Skeletal muscle cell (primary cell): ENCODE measurements around the gene DUOX1.

Experiments used
- DNase-seq: peaks from one replicate; pipeline ENCODE4 v3.0.0-alpha.2; 2010; ENCODE audit warnings: low read depth
- H3K4me3 ChIP-seq: 2 replicates; pipeline ENCODE4 v1.5.1; 2011; ENCODE audit warnings: low read depth, mild to moderate bottlenecking, control low read depth, low read length, moderate library complexity

The DUOX1 gene

DNA sequence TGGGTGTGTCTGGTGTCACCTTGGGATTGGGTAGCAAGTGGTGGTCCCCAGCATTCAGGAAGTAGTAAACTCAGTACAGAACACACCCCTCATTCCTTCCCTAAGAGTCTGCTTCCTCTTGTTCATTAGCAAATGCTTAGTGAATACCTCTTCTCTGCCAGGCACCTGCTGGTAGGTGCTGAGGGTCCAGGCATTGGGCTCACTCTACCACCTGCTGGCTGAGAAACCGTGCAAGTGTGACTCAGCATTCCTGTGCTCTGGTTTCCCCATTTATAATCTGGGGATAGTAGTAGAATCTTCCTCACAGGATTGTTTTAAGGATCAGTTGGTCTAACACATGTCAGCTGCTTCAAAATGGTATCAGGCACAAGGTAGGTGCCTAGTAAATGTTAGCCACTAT is 53.2 kb downstream of the DUOX1 start:
- no peak for DNase-seq

DNA sequence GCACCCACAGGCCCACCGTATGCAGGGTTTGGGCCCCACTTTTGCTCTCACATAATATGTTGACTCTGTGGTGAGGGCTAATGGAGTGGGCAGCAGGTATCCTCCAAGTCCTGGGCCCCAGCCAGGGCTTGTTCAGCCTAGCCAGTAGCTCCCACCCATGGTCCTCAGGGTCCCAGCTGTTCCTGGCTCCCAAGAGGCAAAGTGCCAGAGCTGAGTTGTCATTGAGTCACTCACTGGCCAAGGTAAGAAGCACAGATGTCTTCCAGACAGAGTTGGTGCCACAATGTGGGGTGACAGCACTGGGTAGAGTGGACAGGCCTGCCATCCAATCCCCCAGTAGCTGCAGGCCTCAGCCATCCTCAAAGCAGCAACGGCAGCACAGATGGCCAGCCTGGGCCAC is 53.7 kb downstream of the DUOX1 start:
- no peak overlapping the region for H3K4me3 ChIP-seq
- no peak for DNase-seq

More for the DNA sequence above, 53.2 kb downstream of the DUOX1 start:
- no peak overlapping the region for H3K4me3 ChIP-seq

DNA sequence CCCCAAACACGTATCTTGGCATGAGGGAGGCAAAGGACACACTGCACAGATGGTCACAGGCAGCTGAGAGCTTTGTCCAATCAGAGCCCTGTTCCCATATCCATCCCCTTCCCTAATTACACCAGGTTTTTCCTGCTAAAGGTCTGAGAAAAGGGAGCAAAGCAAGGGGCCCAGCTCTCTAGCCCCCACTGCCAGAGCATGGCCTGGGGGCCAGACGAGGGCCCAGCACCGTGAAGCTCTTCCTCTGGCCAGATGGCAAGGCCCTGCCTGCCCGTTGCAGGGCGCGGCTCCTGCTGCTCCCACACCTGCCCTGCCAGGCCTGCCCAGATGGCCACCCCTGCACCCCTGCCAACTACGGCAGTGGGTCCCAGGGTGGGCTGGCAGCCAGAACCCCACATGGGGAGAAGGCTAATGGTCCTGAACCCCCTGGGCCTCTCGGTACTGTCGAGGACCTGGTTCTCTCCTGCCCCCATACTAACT is 54.8 kb downstream of the DUOX1 start:
- H3K4me3 ChIP-seq, result no peak overlapping the region
- no peak for DNase-seq

DNA sequence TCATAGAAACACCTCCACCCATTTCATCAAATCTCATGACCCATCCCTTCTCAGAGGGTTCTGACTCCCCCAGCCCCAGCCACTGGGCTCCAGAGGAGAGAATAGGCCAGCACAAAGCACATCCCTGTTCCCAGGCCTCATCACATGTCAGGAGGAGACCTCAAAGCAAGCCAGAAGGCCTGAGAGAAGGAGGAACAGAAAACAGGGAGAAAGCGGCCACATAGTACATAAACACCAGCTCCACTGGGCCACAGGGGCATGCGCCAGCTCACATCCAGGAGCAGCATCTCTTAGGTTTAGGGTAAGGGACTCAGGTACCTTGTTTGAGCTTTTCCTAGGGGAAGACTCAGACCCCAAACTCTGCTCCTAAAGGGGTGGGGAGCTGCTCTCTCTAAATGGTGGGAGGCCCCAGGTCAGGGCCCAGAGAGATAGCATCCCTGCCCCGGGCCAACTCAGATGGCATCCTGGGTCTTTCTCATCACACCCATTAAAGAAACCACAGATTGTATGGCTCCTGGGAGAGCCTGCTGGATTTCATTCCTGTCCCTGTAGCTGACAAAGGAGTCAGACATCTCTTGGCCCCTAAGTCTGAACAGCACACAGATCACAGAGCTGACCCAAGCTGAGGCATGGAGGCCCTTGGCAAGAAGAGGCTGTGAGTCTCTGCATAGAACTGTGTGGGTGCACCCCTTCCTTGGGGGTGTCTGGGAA is 55.4 kb downstream of the DUOX1 start:
- H3K4me3 ChIP-seq, result no peak overlapping the region
- DNase-seq, result no peak

DNA sequence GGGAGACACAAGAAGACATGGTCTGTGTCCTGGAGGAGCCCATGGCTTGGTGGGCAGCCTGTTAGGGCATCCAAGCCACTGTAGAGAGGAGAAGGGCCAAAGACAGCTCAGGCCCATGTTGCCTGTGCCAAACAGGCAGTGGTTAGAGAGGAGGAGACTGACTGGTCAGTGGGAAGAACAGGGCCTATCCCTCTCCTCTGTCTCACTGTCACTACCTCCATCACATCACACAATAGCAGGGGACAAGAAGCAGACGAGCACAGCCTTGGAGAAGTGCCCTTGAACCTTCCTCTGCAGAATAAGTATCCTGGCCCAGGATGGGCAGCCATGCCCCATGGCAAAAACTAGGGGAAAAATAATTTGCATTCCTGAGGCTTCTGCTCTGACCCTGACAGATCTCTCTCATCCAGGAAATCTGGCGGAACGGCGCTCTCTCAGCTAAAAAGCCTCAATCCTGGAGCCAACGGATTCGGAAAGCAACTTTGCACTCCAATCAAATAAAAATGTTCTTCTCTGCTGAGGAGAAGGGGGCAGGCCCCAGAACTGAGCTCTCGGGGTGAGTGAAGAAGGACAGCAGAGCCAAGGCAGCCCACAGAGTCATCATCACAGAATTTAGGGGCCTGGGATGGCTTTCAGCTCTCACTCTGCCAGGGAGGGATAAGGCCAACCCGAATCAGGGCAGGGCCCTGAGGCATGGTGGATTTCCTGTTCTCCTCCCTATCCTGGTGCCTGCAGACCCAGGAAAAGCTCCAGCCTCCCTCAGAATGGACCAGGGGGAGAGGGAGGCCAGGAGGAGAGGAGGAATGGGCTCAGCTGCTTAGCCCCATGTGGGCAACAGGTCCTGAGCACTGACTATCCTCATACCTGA is 56.3 kb downstream of the DUOX1 start:
- no peak for DNase-seq
- peak overlapping the region; percentile 71 for H3K4me3 ChIP-seq

DNA sequence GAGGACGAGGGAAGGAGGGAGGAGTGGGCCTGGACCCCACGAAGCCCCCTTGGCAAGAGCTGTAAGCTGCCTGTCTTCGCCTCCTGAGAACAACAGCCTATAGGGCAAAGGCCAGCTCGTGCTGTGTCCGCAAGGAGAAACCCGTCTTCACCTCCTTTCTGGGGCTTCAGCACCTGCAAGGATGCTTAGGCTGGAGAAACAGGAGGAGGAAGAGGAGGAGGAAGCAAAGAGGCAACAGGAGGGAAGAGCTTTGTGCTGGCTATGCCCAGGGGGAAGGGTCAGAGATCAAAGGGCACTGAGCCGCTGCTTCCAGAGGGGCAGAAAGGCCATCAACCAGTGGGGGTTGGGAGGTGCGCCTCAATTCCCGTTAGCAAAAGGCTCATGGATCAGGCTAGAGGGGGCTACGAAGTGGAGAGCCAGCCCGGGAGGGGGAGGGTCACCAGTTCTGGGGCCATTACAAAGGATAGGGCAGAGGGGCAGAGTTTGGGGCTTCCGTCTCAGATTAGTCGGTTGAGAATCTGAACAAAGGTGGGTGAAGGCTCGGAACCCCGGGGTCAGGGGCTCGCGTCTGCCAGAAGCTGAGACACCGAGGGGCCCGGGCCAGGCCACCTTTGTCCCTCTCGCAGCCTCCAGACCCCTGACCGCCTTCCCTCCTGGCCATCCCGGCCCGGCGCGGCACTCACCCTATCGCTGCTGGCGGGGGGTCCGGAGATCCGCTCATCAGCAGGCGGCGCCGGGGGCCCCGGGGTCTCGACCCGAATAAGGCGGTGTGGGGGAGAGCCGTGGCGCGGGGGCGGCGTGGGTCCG is 57.2 kb downstream of the DUOX1 start:
- H3K4me3 ChIP-seq, result peak overlapping the region; percentile 71
- DNase-seq, result no peak

DNA sequence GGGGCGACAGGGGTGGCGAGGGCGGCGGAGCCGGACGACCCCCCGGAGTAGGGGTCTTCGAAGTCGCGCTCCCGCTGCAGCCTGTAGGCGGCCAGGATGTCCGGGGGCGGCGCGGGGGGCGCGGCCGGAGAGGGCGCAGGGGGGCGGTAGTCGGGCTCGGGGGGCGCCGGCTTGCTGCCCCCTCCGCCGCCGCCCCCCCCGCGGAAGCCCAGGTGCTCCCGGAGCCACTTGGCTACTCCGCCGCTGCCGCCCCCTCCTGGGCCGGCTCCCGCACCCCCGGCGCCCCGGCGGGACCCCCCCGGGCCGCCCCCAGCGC is 57.7 kb downstream of the DUOX1 start:
- DNase-seq, result no peak
- peak overlapping the region; percentile 71 for H3K4me3 ChIP-seq

DNA sequence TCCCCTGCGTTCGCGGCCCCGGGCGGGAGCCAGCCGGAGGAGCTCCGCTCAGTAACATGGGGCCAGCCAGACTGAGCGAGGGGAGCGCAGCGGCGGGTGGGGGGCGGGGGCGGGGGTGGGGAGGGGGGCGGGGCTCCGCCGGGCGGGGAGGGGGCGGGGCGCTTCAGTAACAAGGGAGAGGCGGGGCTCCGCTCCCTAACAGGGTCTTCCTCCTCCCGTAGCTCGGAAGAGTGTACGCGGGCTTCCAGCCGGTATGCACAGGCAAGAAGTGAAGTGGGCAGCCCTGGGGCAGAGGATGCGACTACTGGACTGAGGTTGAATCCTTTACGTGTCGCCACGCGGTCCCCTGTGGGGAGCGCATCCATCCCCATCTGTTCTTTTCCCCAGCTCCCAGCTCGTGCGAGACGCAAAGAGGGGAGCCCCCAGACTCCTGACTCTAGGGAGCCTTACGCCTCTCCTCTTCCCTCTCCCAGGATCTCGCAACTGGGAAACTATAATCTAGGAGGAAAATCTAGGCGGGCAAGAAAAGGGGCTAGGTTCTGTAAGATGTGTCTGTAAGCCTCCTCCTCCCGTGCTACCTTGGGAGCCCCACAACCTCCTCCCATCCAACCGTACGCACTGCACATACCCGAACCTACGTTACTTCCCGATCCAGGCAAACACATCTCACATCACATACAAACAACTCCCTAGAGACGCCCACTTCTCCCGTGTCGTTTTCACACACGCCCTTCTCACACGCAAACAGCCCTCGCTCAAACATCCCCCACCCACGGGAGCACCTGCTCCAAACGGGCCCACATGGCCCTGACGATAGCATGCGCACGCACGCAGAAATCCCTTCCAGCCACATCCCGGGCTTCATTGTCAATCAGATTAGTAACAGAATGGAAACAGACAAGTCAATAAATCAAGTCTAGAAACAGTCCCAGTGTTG is 58.4 kb downstream of the DUOX1 start, which contains the start of gene SHF:
Gene SHF, minus strand, starts transcription at position 73 of the 937 bp plus-strand sequence. Its CDS starts 15 bp downstream, at position 58.
- peak within 1 kb of the TSS; percentile 71 for H3K4me3 ChIP-seq
- DNase-seq, result no peak

DNA sequence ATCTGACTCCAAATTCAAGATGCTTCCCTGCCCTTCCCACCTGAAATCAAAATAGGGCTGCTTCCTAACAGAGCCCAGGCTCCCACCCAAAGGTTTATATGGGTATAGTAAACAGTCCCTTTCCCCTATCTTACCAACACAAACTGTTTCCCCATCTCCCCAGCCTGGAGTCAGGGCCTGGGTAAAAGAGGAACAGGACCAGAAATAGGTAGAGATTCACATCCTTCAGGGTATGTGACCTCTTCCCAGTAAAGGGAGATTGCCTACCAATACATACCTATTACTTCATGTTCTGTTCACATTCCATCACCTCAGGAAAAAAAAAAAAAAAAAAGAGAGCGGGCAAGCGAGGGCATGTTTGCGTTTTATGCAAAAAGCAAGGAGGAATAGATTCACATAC is 67.7 kb downstream of the DUOX1 start:
- no peak overlapping the region for H3K4me3 ChIP-seq
- no peak for DNase-seq

DNA sequence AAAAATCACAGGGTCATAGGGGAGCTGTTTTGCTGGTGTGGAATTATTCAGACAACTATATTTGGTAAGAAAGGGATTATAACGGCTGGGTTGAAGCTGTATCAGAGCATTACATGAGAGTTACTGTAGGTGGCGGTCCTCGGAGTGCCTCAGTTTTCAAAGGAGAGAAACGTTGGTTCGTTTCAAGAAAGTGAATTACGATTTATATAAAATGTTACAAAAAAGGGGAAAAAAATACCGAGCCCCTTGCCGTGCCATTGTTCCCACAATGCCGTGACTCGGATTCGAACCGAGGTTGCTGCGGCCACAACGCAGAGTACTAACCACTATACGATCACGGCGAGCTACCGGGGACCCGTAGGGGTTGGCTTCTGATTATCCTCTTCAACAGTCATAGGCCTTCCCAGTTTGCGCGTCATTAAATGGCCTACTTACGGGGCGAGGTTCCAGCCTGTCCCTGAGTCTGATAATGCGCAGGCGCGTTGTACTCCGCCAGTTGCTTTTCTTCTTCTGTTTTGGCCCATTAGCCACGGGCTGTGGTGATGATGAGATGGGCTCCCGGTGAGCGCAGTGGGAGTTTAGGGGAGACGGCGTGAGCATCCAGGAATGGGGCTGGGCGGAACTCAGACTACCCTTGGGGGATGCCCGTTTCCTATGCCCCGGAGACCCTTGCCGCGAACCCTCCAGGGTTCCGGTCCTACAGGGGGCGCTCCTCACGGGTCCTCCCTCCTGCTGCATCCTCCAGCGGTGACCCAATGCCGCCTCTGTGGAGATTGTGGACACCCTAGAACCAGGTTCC is 68.7 kb downstream of the DUOX1 start:
- H3K4me3 ChIP-seq, result peak overlapping the region; percentile 71
- DNase-seq, result peak; percentile 91

DNA sequence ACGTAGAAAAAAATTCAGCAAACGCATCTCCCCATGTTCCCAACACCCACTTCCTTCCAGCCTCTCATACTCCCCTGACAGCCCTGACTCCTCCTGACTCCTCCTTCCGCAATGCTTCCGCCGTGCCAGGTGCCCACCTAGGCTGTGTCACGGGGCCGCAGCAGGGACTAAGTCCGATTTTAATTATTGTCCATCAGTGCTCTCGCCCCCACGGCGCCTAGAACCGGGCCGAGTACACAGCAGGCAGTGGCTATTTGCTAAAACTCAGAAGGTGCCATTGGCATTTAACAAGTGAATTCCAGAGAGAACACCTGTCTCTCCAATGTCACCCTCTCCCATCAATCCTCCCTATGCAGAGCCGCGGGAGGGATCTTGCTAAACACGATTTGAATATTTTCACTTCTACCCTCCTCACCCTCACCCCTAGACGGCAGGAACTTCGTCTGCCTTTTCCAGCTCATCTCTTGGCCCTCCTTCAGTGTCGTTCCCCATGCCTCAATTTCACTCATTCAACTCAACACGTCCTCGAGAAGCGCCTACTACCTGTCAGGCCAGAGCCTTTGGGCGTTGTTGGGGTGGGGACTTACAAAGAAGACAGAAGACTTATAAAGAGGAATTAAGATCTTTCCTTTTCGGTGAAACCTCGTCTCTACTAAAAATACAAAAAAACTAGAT is 69.5 kb downstream of the DUOX1 start:
- peak overlapping the region; percentile 71 for H3K4me3 ChIP-seq
- DNase-seq, result no peak

DNA sequence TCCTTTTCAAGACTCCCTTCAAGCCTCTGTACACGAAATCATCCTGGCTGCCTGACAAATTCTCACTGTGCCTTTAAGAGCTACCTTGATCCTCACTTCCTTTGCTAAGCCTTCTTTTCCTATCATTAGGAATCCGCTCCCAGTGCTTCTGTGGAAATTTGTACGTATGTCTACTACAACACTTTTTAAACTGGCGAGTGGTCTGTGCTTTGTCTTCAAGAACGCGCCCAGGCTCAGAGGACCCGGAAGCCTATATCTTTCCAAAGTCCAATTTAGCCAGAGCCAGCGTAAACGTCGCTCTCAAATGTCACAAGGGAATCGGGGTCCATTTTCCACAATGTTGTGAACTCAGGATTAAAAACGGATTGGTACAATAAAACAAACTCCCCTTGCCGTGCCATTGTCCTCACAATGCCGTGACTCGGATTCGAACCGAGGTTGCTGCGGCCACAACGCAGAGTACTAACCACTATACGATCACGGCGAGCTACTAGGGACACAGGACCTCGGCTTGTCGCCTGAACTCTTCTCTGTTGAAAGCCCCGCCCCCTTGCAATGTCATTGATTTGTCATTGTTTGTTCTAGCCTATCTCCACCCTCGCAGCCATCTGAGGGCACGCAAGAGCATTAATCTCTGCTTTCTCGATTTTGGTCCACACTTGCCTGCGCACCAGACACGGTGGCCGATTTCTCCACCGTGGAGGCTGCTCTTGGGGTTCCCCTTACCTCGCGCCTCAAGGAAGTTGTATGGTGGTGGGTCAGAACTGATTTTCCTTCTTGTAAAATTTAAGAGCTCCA is 70.4 kb downstream of the DUOX1 start:
- peak; percentile 91 for DNase-seq
- H3K4me3 ChIP-seq, result peak overlapping the region; percentile 71

DNA sequence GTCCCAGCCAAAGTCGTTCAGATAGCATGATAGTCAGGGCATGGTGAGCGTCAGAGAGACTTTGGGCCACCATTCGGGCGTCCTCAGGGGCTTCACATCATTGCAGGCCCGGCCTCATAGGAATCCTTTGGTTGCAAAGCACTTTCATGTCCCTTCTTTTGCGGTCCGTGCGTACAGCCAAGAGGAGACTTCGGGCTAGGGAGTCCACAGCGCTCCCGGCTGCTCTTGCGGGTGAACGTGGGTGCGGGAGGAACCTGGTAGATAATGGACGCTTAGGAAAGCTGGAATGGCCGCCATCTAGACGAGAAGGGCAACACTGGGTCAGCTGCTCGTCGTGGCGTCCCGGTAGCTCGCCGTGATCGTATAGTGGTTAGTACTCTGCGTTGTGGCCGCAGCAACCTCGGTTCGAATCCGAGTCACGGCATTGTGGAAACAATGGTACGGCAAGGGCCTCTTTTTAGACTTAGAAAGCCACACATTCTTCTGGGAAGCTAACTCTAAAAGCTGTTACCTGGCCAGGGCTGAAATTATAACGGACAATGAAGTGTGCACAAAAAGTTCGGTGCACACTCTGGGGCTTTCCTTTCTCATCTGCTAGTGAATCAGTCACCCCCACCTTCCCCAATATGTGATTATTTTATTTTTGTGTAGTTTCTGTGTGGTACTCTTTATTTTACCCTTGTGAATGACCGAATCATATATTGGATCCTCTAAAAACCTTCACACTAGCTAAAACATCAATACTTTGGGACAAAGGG is 71.2 kb downstream of the DUOX1 start:
- peak overlapping the region; percentile 71 for H3K4me3 ChIP-seq
- peak; percentile 41 for DNase-seq

DNA sequence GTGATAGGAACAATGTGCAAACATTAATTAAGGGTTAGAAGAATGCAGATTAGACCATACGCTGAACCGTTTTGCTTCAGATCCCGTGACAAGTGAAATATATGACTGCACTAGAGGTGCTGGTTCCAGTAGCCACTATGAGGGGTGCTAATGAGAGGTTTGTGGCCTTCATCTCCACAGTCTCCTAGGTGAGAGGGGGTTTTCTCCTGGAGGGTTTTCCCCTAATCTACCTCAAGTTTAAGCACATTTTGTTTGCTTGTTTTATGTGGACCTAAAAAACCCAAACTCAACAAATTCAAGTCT is 71.7 kb downstream of the DUOX1 start:
- peak overlapping the region; percentile 71 for H3K4me3 ChIP-seq
- DNase-seq, result no peak

DNA sequence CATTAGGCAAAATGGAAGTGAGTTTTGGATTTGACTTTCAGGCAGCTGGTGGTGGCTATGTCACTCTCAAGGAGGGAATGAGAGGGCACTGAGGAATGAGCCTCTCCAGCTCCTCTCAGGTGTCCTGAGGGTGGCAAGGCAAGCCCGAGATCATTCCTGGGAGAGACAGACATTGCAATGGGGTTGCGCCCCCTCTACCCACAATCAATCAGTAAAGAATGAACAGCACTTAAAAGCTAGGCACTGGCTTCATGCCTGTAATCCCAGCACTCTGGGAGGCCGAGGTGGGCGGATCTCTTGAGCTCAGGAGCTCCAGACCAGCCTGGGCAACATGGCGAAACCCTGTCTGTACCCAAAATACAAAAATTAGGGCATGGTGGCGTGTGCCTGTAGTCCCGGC is 72.1 kb downstream of the DUOX1 start:
- no peak overlapping the region for H3K4me3 ChIP-seq
- DNase-seq, result no peak

DNA sequence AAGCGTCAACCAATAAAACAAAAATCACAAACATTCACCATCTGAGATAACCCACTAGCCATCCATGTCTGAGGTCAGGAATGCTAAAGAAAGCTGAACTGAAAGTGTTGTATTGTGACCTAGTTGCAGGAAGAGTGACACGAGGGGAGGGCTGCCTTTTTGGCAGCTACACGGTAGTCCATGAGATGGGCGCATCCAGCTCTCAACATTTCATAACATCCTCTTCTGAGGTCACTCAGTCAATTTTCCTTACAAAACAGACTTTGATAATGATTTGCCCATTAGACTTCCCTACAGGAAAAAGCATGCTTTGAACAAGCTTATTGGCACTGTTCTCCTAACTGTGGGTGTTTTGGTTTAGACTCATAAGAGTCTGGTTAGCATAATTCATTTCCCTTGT is 73.4 kb downstream of the DUOX1 start:
- DNase-seq, result no peak
- no peak overlapping the region for H3K4me3 ChIP-seq
